H1 (cell line): ENCODE measurements around the gene LAT. TPM values are rescaled to one million over a fixed set of nuclear protein-coding genes. Genes with fewer than 3 reads are reported as not detected.
A peak's percentile ranks its signal among the peaks of the same experiment; 100 is the strongest.
"Not testable (repeated sequence)": the region's sequence is repeated elsewhere in the genome, so short reads cannot be mapped to it uniquely, and the experiment has no call there.

Experiments
- CTCF ChIA-PET: fragments of 300-600 bp; sonication (Branson Sonifier 250); formaldehyde crosslinking; loops from one replicate; lab custom pipeline; 2021; ENCODE audit not compliant: partially characterized antibody; lab: Charles Lee
- POLR2A ChIA-PET: fragments of 300-600 bp; sonication (Branson Sonifier 250); formaldehyde crosslinking; loops from one replicate; lab custom pipeline; 2021; ENCODE audit warnings: inconsistent platforms; ENCODE audit not compliant: partially characterized antibody; lab: Charles Lee
- DNase-seq, 2 experiments: peaks; one replicate each; pipeline versions ENCODE4 v3.0.0 to v3.0.0-alpha.2; 2010 to 2022; ENCODE audit warnings: low spot score in 2 of 2, low read depth in 1 of 2, mixed read lengths in 1 of 2
- FAIRE-seq: peaks from 2 replicates; lab custom pipeline; 2011; peaks lifted over from hg19 to GRCh38; lab: Jason Lieb, UNC
- H2AFZ ChIP-seq: 2 replicates; pipeline ENCODE4 v1.8.1; 2012; ENCODE audit warnings: low read length, inconsistent platforms
- H2AK5ac ChIP-seq: 2 replicates; pipeline ENCODE4 v1.6.1; 2013; ENCODE audit warnings: low read depth, low read length
- H2BK120ac ChIP-seq: replicated peaks from 2 replicates; pipeline ENCODE3; 2013; ENCODE audit warnings: low read depth, low read length, inconsistent platforms
- H2BK12ac ChIP-seq: 2 replicates; pipeline ENCODE4 v1.6.1; 2013; ENCODE audit warnings: low read depth, low read length
- H2BK15ac ChIP-seq: 2 replicates; pipeline ENCODE4 v1.6.1; 2013; ENCODE audit warnings: low read length
- H2BK20ac ChIP-seq: 2 replicates; pipeline ENCODE4 v1.6.1; 2013; ENCODE audit warnings: low read length
- H2BK5ac ChIP-seq: 2 replicates; pipeline ENCODE4 v1.6.1; 2013; ENCODE audit warnings: low read depth, low read length
- H3K14ac ChIP-seq: 2 replicates; pipeline ENCODE4 v1.6.1; 2013; ENCODE audit warnings: inconsistent platforms; ENCODE audit not compliant: insufficient read length
- H3K18ac ChIP-seq: 2 replicates; pipeline ENCODE4 v1.6.1; 2013; ENCODE audit warnings: low read length; ENCODE audit errors: extremely low read depth
- H3K23ac ChIP-seq: 2 replicates; pipeline ENCODE4 v1.6.1; 2013; ENCODE audit warnings: inconsistent platforms; ENCODE audit not compliant: insufficient read length
- H3K23me2 ChIP-seq: 2 replicates; pipeline ENCODE4 v1.6.1; 2013; ENCODE audit warnings: low read depth, low read length
- H3K27ac ChIP-seq: 2 replicates; pipeline ENCODE4 v1.6.1; 2011; ENCODE audit warnings: low read depth, low read length, inconsistent platforms
- H3K27me3 ChIP-seq, 4 experiments: replicated peaks in 1 of 4; 1 replicate in 1 of 4; 2 replicates in 3 of 4; pipeline versions ENCODE4 v1.6.1 to v1.8.1; 2011 to 2013; ENCODE audit warnings: low read length in 3 of 4, mild to moderate bottlenecking in 3 of 4, inconsistent platforms in 2 of 4, mixed read lengths in 2 of 4, moderate library complexity in 1 of 4; ENCODE audit not compliant: control insufficient read depth in 3 of 4, insufficient read depth in 3 of 4; ENCODE audit errors: extremely low read depth in 1 of 4
- H3K36me3 ChIP-seq, 4 experiments: 2 replicates each; pipeline versions ENCODE4 v1.6.1 to v1.8.1; 2011 to 2013; ENCODE audit warnings: mild to moderate bottlenecking in 4 of 4, low read length in 3 of 4, moderate library complexity in 2 of 4, control low read depth in 1 of 4, inconsistent platforms in 1 of 4; ENCODE audit not compliant: insufficient read depth in 4 of 4, control insufficient read depth in 2 of 4
- H3K4ac ChIP-seq: replicated peaks from 2 replicates; pipeline ENCODE3; 2013; ENCODE audit warnings: low read length, low read depth, mixed read lengths, inconsistent platforms; ENCODE audit not compliant: insufficient read length
- H3K4me1 ChIP-seq, 4 experiments: replicated peaks in 1 of 4; 1 replicate in 1 of 4; 2 replicates in 3 of 4; pipeline versions ENCODE4 v1.6.1 to v1.8.1; 2011 to 2013; ENCODE audit warnings: low read length in 3 of 4, inconsistent platforms in 2 of 4, mixed read lengths in 1 of 4; ENCODE audit not compliant: insufficient read depth in 4 of 4, control insufficient read depth in 3 of 4
- H3K4me2 ChIP-seq, 2 experiments: 2 replicates each; pipeline versions ENCODE4 v1.6.1 to v1.8.1; 2011 to 2013; ENCODE audit warnings: low read depth in 2 of 2, low read length in 2 of 2, control low read depth in 1 of 2, inconsistent platforms in 1 of 2, mild to moderate bottlenecking in 1 of 2; ENCODE audit not compliant: insufficient read depth in 1 of 2
- H3K4me3 ChIP-seq, 4 experiments: fragments of 200-600, 300-600 bp in 1 of 4; sonication (generic), shearing (Covaris generic), sonication (Bioruptor Twin) in 1 of 4; 2 replicates each; pipeline versions ENCODE4 v1.5.1 to v1.8.1; 2011 to 2016; ENCODE audit warnings: low read length in 4 of 4, low read depth in 3 of 4, control low read depth in 2 of 4, inconsistent platforms in 2 of 4, mild to moderate bottlenecking in 2 of 4, mixed read lengths in 1 of 4, moderate library complexity in 1 of 4; ENCODE audit not compliant: insufficient read depth in 2 of 4; ENCODE audit errors: extremely low read depth in 1 of 4
- H3K56ac ChIP-seq: replicated peaks from 2 replicates; pipeline ENCODE3; 2013; ENCODE audit warnings: low read depth, mild to moderate bottlenecking, mixed read lengths, low read length, inconsistent platforms; ENCODE audit not compliant: insufficient read length
- H3K79me1 ChIP-seq: 2 replicates; pipeline ENCODE4 v1.6.1; 2013; ENCODE audit warnings: low read depth, low read length, control low read depth
- H3K79me2 ChIP-seq, 2 experiments: 2 replicates each; pipeline versions ENCODE4 v1.6.1 to v1.8.1; 2012 to 2013; ENCODE audit warnings: low read length in 2 of 2, mild to moderate bottlenecking in 2 of 2, inconsistent platforms in 1 of 2; ENCODE audit not compliant: insufficient read depth in 2 of 2, control insufficient read depth in 1 of 2
- H3K9ac ChIP-seq, 4 experiments: replicated peaks in 1 of 4; 1 replicate in 1 of 4; 2 replicates in 3 of 4; pipeline versions ENCODE4 v1.6.1 to v1.8.1; 2011 to 2013; ENCODE audit warnings: low read depth in 3 of 4, low read length in 3 of 4, control low read depth in 2 of 4, mild to moderate bottlenecking in 2 of 4, moderate library complexity in 2 of 4, inconsistent platforms in 1 of 4; ENCODE audit errors: extremely low read depth in 1 of 4
- H3K9me3 ChIP-seq, 2 experiments: 2 replicates each; pipeline versions ENCODE4 v1.6.1 to v1.8.1; 2012 to 2013; ENCODE audit warnings: mild to moderate bottlenecking in 2 of 2, moderate library complexity in 2 of 2, control low read depth in 1 of 2, inconsistent platforms in 1 of 2, low read depth in 1 of 2, low read length in 1 of 2, mixed read lengths in 1 of 2; ENCODE audit not compliant: insufficient read depth in 2 of 2
- H4K20me1 ChIP-seq, 2 experiments: replicated peaks in 1 of 2; 2 replicates each; pipeline versions ENCODE3 to v1.8.1; 2011 to 2013; ENCODE audit warnings: inconsistent platforms in 2 of 2, low read length in 2 of 2, mild to moderate bottlenecking in 1 of 2; ENCODE audit not compliant: insufficient read depth in 2 of 2, control insufficient read depth in 1 of 2
- H4K5ac ChIP-seq: 2 replicates; pipeline ENCODE4 v1.6.1; 2013; ENCODE audit warnings: low read length, low read depth, mixed read lengths, inconsistent platforms; ENCODE audit not compliant: insufficient read length
- H4K8ac ChIP-seq: 2 replicates; pipeline ENCODE4 v1.8.0; 2013; ENCODE audit warnings: mild to moderate bottlenecking, moderate library complexity, low read length, inconsistent platforms; ENCODE audit not compliant: insufficient read depth; ENCODE audit errors: extremely low read depth
- H4K91ac ChIP-seq: replicated peaks from 2 replicates; pipeline ENCODE3; 2013; ENCODE audit warnings: low read length, mixed read lengths, inconsistent platforms; ENCODE audit not compliant: insufficient read length
- CTCF ChIP-seq, 3 experiments: IDR thresholded peaks; 1 replicate in 2 of 3; 2 replicates in 1 of 3; pipeline versions ENCODE4 v1.5.1 to v1.6.1; 2011; ENCODE audit warnings: low read length in 3 of 3, mild to moderate bottlenecking in 3 of 3, inconsistent platforms in 2 of 3, low read depth in 1 of 3, moderate library complexity in 1 of 3; ENCODE audit not compliant: insufficient read depth in 1 of 3; ENCODE audit errors: control extremely low read depth in 1 of 3
- MAX ChIP-seq: IDR thresholded peaks from 2 replicates; pipeline ENCODE4 v1.6.1; 2012; ENCODE audit warnings: inconsistent platforms
- WGBS, 2 experiments: shearing (Covaris generic) in 1 of 2; methylation state at CpG; one replicate each; pipeline versions ENCODE4 v1.1.6 to v1.1.7; 2013 to 2015; ENCODE audit warnings: low lambda C conversion rate in 2 of 2, mixed read lengths in 2 of 2, inconsistent platforms in 1 of 2, low coverage in 1 of 2, missing lambda C conversion rate in 1 of 2; ENCODE audit not compliant: insufficient replicate concordance in 2 of 2, insufficient coverage in 1 of 2, insufficient read length in 1 of 2; ENCODE audit errors: extremely low coverage in 1 of 2, missing lambda C conversion rate in 1 of 2; 5-methylcytosine and 5-hydroxymethylcytosine counted together
- polyA plus RNA-seq, 7 experiments: library from polyadenylated mRNA; depleted of rRNA in 3 of 7; stranded (reverse) in 5 of 7; unstranded in 2 of 7; fragments of >200 nt in 5 of 7; fragments of 200-250 nt in 2 of 7; gene quantifications; 1 replicate in 5 of 7; 2 replicates in 1 of 7; 4 replicates in 1 of 7; pipeline versions ENCODE4 v1.2.1 to v1.2.3, GENCODE V29; 2011 to 2013; ENCODE audit warnings: missing spikeins in 2 of 7, mixed read lengths in 2 of 7
- total RNA-seq: library from RNA; stranded (reverse); fragmentation: NEBNext Ultra II Directional; extraction: Animal tissue kit (Norgen Biotek cat#: 25700); gene quantifications from 2 replicates; pipeline ENCODE4 v1.2.1, GENCODE V29; 2021

The LAT gene
- total and polyA plus RNA-seq, 2 of the 8 experiments (the other 6 are each of a cell fraction or from before 2014, with no cell fraction given), result 2.7 to 3.4 TPM

- FAIRE-seq, result not testable (repeated sequence)
These were observed 4.5 kb upstream of the LAT start for GRCh38 chr16:28980330-28980729.

More at GRCh38 chr16:28980330-28980729, 4.5 kb upstream of the LAT start:
- ChIA-PET POLR2A (interaction anchor here (1.1 to 1.9 kb wide), 2 partner anchors 10 to 18 kb away, joined by 3 to 4 read pairs; no protein-coding TSS in a partner anchor), CTCF (interaction anchor here (0.7 to 4.6 kb wide), 20 partner anchors 9 to 129 kb away, joined by 3 to 18 read pairs (median 4); no protein-coding TSS in a partner anchor)
- H3K4me3 ChIP-seq, H3K4ac ChIP-seq, H3K27me3 ChIP-seq, H3K9ac ChIP-seq, H2AK5ac ChIP-seq, H3K79me2 ChIP-seq, H3K18ac ChIP-seq, H3K4me2 ChIP-seq, H3K79me1 ChIP-seq, H2BK5ac ChIP-seq, H2BK20ac ChIP-seq, H2BK120ac ChIP-seq, H3K23ac ChIP-seq, H3K4me1 ChIP-seq, DNase-seq, H2BK12ac ChIP-seq, H4K91ac ChIP-seq, H3K27ac ChIP-seq, H3K14ac ChIP-seq, H3K9me3 ChIP-seq, H4K5ac ChIP-seq, H2AFZ ChIP-seq, H4K8ac ChIP-seq, H2BK15ac ChIP-seq, H3K23me2 ChIP-seq, H4K20me1 ChIP-seq, H3K56ac ChIP-seq: not testable (repeated sequence)
- WGBS, 2 experiments, result 84% methylated on average over 7 of the region's 7 CpGs; no CpG with 5 or more reads in 1 of the 2 experiments
- H3K36me3 ChIP-seq, result peaks cover 0 to 16% (median 5%) of the 10 kb centered on the region in 4 experiments; a peak in 4 of 8 replicates
- TF ChIP-seq CTCF (IDR thresholded peaks at IDR 0.05; ENCODE audit: control extremely low read depth in 1 of 3, insufficient read depth in 1 of 3, low read depth in 1 of 3, low read length in 3 of 3) (peak; percentile 19 to 27 (median 24); a peak in 3 of 4 replicates), MAX (0 out of 2 replicates have a peak, but pooled peaks have one; percentile 17)
